DMS153 treated with DMSO at 0.1 percent for 48 hours (cell line): Measurements from ENCODE around the gene FHIT.
A peak's percentile ranks its signal among the peaks of the same experiment; 100 is the strongest.
"Not testable (repeated sequence)": the region's sequence is repeated elsewhere in the genome, so short reads cannot be mapped to it uniquely, and the experiment has no call there.

Experiments
- DNase-seq: peaks from one replicate; lab custom pipeline; 2025; ENCODE audit not compliant: unreplicated experiment; lab: John Stamatoyannopoulos, UW

Gene FHIT

DNA sequence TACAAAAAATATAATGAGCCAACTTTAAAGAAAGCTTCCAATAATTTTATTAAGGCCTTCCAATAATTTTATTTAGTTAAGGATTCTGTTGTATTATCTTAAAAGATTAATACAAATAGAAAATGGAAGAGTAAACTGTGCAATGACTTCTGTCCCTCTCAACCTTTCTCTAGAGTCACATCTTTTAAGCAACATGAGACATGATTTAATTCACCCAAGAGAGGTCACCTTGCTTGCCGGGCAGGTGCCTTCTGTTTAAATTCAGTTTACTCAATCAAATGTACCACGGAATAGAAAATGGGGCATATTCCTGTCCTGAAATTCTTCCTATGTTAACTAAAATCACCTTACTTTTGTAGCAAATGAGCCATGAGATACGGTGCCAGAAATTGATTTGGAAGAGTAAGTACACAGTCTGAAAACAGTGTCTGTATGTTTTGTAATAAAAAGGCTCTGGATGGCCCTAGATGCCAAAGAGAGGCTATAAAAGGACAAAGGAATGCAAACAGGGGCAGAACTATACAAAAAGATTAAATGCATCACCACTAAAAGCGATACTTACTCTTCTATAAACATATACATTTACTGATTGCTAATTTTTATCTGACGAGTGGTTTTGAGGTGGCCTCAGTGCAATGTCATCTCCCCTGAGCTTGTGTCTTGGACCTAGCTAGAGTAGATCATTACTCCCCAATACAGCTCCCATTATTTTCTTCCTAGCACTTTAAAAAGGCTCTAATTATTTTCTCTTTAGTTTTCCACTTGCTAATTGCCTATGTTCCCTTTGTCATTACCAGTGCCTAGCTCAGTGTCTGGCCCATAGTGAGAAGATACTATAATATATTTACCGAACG lies 134.0 kb downstream of the FHIT start:
- DNase-seq, result peak; percentile 58

DNA sequence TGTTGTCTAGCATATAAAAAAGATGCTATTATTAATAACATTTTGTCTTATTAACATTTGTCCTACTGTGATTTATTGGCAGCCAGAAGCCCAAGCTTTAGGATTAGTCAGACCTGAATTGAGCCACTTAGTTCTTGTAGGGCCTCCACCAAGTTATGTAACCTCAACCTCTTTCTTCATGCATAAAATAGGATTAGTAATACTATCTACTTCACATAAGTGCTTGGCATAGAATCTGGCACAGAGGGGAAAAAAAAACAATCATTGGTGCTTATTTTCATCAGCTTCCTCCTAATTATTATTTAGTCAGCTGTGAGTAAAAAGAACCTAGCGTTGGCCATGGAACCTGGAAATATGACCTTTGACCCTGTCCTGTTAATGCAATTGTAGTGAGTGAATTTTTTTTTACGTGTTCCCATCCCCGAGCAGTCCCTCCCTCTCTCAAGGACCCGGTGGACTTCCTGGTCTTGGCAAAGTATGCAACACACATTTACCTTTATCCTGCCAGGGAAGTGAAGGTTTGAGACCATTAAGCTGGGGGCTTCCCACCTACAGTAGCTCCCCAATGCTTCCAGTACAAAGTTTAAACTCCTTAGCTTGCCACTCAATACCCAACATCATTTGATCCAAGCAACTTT lies 136.8 kb downstream of the FHIT start:
- no peak for DNase-seq

DNA sequence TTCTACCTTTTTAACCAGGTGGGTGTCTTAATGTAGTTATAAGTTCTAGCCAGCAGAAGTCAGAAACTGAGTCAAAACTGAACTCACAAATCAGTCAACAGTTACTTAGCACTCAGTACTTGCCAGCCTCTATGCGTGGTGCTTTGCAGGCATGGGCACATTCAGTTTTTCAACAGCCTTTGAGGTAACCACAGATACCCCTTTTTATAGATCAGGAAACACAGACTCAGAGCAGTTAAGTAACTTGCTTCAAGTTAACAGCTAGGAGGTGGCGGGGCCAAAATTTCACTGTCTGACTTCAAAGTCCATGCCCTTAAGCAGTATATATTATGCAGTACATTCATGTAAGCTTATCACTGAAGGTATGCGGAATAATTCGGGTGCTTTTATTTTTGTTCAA lies 139.4 kb downstream of the FHIT start:
- no peak for DNase-seq

DNA sequence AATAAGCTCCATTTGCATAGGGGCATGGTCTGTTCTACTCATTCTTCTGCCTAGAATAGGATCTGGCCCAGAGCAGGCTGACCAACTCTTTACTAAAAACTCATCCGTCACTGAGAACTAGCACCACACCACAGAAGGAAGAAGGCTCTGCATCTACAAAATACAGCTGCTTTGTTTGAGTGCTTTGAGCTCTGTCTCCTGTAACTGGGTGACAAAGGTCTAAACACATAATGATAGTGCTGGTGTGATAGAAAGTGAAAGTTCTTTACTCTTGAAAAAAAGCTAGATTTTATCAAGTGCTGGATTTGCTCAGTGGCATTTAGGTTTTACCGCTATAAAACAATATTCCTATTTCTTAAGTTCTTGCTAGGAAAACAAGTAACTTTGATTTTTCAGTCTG lies 140.7 kb downstream of the FHIT start:
- no peak for DNase-seq

DNA sequence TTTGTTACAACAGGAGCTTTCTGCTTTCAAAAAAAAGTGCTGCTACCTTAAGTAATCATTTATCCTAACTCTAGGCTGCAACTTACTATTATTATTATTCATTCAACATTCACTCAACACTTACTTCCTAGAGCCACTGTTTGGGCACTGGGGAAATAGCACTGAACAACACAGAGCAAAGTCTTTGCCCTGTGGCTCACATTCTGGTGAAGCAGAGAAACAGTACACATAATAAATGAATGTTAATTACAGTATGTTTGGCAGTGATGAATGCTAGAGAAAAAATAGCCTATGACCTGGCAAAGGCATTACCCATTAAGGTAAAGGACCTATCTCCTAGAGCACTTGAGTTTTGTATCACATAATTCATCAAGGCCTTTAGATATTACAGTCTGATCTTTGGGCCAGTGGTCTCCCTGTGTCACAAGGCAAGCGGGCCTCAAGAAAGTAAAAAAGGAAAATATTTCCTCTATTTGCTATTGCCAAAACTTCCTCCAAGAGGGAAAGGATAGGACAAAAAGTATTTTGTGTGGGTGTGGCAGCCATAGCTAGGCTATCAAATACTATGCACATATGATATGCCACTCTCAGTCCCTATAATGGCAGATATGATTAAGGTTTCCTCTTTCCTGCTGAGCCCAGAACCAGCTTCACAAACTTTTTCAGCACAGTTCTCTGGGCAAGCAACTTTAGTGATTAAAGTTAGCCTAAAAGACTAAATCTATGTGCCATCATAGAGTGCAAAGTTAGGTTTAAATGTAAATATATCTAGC lies 142.8 kb downstream of the FHIT start:
- DNase-seq, result no peak

DNA sequence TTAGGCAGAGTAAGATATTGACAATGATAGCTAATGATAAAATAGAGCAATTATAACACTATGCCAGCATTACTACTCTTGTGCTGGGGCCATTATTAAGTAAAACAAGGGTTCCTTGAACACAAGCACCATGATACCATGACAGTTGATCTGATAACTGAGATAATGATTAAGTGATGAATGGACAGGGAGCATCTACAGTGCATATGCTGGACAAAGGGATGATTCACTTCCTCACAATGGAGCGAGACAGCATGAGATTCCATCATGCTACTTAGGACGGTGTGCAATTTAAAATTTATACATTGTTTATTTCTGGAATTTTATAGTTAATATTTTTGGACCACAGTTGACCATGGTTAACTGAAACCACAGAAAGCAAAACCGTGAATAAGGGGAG lies 156.6 kb downstream of the FHIT start:
- no peak for DNase-seq

DNA sequence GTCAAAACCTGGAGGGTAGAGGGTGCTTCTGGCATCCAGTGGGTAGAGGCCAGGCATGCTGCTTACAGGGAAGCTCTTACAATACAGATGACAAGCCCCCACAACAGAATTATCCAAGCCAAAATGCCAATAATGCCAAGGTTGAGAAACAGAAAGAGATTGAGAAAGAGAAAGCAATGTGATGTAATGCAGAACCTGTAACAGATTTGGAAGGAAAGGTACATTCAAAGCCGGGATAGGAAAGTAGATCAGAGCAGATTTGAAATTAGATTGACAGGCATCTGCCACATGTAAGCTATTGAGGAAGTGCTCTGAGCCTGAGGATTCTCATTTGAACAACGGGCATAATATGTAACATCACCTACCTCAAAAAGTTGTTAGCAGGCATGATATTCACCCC lies 157.9 kb downstream of the FHIT start:
- no peak for DNase-seq

DNA sequence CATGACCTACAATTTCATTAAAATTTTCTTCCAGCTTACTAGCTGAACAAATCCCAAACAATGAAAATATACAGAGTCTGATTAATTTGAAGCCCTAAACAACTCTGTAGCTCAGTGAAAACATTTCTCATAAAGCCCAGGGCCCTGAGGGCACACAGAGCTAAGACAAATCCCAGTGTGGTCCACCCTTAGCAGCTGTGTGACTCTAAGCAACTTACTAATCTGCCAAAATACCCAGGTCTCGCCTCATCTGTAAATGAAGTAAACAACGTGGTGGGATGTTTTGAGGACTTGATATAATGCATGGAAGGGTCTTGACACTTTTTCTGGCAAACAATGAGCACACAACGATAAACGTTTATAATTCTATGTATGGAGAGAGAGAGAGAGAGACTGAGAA lies 158.4 kb downstream of the FHIT start:
- no peak for DNase-seq

DNA sequence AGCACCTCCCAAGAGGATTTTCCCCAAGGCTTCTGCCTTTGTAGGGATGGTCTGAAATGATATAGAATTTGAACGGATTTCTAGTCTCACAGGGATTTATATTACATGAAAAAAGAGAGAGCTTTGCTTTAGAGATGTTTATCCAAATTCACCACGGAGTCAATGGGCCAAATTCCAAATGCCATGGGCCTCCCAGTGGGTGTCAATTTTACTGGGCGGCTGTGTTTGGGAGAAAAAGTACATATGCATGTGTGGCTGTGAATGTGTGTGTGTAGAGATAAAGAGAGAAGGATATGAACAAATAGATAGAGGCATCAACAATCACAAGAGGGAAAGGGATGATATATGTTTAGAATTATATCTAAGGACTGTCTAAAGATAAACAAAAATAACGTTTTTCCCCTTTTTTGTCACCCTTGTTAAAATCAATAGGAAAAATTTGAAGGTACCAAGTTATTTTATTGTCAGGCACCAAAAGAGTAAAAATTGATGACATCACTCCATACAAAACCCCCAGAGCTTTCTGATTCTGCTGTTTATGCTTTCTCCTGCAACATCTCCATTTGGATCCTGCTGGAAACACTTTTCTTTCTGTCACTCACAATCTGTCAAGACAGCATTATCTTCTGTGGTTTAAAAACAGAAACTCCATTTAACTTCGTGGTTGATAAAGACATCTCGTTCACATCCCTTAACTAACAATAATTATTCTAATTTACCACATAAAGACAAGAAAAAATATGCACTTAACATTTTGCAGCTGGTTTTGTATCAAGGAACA lies 160.7 kb downstream of the FHIT start:
- DNase-seq, result no peak

DNA sequence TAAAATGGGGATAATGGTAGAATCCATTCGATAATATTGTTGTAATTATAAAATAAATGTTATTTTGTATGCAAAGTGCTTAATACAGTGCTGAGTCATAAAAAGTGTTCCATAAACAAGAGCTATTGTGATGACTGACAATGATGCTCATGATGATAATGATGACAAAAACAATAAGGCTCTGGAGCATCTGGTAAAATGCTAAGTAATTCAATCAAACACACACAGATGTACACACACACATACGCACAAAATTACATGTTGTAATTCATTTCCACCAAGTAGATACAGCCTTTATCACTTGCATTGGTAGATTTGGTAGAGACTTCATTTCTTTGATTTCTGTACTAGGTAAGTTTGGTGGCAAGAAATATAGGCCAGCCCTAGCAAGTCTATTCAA lies 163.8 kb downstream of the FHIT start:
- no peak for DNase-seq

DNA sequence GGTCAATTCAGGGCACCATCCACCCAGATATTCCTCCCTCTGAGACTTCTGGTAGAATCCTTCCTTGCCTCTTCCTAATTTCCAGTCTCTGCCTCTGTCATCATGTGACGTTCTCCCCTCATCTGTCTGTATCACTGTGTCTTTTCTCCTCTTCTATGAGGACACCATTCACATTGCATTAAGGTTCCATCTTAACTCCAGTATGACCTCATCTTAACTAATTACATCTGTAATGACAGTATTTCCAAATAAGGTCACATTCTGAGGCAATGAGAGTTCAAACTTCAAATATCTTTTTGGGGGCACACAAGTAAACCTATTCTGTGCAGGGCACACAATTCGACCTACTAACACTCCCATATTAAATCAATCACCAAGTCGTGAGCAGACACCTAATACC lies 169.7 kb downstream of the FHIT start:
- no peak for DNase-seq

DNA sequence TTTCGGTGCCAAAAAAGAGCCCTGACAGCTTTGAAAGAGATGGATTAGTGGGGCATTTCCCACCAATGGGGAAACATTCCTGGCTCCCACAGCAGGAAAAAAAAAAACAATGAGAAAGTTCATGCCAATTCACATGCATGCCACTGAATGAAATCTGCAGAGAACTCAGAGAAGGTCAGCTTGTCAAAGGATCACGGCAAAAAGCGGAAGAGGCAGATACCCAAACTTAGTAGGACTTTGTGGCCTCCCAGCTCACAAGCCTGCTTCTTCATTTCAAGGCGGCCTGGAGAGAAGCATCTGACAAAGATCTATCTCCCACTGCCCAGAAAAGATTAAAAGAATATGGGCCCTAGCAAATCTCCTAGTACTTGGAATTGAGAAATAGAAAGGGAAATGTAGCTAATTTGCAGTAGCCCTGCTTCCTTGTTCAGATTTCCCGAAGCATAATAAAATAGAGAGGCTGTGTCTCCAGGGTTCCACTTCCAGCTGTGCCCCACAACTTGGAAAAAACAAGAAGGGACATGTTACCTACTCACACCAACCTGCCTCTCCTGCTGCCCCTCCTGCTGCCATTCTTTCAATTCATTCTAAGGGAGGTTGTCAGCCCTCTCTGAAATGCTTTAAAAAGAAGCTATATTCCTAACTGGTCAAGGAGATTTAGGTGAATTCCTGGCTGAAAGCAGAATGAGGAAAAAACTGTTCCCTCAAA lies 170.4 kb downstream of the FHIT start:
- no peak for DNase-seq

DNA sequence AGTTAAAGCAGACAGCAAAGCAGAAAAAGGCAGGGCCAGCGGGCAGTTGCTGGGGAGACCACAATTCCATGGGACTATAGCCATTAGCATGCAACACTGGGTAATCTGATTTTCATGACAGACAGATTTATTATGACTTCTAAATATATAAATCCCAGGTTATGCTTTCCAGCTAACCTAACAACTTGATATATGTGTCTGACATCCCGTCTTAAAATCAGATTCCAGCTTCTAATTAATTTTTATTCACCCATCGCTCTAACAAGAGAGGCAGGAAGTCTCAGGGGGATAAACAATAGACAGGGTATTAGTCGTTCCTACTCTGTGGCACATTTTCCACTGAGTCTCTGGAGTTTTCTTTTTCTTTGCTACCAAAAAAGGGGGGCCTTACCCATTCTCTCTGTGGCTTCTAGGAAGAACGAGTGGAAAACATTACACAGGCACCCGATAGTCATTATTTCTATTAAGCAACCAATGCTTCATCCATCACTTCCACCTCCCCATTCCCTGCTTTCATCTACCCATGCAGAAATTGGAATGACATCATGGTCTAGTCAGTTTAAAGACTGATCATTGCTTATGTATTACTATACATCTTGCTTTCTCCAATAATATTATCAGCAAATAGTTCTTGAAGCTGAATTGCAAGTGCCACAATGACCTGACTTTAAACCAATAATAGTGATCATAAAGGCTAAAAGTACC lies 173.1 kb downstream of the FHIT start:
- no peak for DNase-seq

DNA sequence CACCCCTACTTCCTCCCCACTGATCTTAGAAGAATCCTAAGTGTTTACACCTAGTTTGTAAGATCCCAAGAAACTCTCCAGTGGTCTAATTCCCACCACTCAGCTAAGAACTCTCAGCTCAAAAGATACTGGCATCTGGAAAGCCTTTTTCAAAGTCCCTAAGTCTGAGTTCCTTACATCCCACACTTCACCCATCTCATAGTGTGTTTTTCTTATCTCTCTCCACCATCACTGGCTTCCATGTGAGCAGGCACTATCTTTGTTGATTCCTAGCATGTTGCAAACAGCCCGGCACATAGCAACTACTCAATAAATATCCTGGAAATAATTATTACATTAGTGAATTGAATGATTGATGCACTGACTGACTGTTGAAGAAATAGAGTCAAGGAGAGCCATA lies 173.7 kb downstream of the FHIT start:
- DNase-seq, result no peak

DNA sequence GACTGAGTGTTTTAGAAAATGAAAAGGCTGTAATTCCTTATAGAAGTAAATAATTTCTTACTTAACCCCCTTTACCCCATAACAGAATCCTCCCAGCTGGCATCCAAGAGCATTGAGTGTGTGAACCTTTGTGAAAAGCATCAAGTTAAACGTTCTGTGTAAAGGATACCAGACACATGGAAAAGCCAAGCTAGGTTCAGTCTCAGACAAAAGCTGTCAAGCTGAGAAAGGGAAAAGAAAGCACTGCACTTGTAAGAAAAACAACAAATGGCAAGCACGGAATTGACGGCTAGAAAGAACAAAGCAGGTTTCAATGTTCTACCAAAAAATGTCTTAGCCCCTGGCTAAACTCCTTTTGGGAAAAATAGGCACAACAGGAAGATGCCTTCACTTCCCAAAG lies 176.5 kb downstream of the FHIT start:
- no peak for DNase-seq

DNA sequence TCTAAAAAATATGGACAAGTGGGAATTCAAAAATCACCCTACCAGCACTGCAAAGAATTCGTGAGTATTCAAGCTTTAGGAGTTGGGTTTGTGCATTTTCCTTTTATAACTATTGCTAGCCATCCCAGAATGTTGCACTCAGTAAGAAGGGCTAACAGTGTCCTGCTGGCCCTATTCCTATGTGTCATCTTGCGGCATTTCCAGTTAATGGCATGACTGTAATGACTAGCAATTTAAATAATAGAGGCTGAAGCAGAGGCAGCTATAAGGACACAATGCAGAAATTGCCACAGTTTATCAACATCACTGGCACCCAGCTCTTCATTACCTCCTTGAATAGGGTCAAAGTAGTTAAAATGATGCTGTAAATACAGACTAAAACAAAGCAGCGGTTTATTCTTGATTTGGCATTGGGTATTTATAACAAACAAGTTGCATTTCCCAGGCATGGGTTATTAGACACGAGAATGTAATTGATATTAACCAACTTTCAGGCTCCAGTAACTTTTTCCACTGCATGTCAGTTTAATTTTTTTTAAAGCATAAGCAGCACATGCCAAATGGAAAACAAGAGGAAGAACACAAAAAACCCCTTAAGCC lies 177.6 kb downstream of the FHIT start:
- no peak for DNase-seq

DNA sequence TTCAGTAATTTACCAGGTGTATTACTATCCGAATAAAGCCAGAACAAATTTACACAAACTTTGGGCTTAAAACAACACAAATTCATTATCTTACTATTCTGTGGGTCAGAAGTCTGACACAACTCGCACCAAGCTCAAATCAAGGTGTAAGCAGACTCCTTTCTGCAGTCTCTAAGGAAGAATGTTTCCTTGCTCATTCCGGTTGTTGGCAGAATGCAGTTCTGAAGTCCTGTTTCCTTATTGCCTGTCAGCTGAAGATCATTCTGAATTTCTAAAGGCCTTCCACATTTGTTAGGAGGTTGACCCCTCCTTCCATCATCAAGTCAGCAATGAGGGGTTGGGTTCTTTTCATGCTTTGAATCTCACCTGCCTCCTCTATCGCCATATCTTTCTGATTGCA lies 183.2 kb downstream of the FHIT start:
- DNase-seq, result no peak

DNA sequence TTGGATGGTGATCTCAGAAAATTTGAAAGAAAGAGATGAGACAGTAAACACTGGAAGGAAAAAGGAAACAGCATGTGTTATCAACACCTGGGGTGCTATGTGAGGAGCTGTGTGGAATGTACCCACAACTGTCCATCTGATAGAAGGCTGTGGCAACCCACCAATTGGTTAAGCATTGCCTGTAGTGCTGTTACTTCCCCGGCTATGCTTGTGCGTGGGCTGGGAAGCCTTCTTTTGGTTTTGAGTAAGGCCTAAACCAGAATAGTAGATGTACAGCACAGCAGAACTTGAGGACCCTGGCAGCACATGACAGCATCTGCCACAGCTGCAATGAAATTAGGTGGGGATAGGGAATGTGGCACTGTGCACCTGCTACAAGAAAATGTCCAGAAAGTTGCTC lies 184.5 kb downstream of the FHIT start:
- DNase-seq, result no peak

DNA sequence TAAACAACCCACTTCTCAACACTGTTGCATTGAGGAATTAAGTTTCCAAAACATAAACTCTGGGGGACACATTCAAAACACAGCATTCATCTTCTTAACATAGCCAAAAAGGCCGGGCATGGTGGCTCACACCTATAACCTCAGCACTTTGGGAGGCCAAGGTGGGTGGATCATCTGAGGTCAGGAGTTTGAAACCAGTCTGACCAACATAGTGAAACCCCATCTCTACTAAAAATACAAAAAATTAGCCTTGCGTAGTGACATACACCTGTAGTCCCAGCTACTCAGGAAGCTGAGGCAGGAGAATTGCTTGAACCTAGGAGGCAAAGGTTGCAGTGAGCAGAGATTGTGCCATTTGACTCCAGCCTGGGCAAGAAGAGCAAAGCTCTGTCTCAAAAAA lies 185.0 kb downstream of the FHIT start:
- not testable (repeated sequence) for DNase-seq
